GM19043 (cell line): ENCODE data around the gene SLC38A1.
"Not testable (repeated sequence)": the region's sequence is repeated elsewhere in the genome, so short reads cannot be mapped to it uniquely, and the experiment has no call there.

ENCODE experiments used
- ATAC-seq: cut with Tn5 transposase; IDR thresholded peaks from one replicate; pipeline ENCODE4 v1.9.1; 2021; ENCODE audit warnings: low read depth; ENCODE audit not compliant: unreplicated experiment

Gene SLC38A1

DNA sequence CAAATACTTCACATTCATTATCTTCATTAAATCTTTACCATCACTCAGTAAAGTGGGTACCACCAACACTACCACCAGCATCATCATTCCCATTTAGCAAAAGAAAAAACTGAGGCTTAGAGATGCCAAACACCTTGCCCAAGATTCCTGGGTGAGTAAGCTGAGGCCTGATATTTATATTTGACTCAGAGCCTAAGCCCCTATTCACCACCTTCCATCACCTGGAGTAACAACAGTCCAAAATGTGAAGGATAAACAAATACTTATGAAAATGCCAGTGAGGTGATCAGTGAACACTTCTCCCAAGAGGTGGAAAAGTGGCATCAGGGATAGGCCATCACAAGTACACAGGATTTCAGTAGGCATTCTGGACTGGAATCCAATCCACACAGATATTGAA is 3.7 kb downstream of the SLC38A1 start:
- no peak for ATAC-seq

DNA sequence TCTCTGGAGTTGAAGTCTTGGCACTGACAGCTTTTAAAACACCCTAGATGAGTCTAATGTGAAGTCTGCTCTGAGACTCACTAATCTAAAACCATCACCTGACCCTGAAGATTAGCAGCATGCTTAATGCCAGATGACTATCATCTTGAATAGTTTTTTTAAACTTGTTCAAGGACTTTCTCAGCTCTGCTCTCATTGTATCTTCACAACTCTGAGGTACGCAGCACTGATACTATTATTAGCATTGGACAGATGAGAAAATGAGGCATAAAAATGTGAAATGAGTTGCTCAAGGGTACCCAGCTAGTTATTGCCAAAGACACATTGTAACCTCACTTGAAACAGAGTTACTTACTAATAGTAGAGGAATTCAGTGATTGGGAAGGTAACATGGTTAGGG is 4.8 kb downstream of the SLC38A1 start:
- no peak for ATAC-seq

DNA sequence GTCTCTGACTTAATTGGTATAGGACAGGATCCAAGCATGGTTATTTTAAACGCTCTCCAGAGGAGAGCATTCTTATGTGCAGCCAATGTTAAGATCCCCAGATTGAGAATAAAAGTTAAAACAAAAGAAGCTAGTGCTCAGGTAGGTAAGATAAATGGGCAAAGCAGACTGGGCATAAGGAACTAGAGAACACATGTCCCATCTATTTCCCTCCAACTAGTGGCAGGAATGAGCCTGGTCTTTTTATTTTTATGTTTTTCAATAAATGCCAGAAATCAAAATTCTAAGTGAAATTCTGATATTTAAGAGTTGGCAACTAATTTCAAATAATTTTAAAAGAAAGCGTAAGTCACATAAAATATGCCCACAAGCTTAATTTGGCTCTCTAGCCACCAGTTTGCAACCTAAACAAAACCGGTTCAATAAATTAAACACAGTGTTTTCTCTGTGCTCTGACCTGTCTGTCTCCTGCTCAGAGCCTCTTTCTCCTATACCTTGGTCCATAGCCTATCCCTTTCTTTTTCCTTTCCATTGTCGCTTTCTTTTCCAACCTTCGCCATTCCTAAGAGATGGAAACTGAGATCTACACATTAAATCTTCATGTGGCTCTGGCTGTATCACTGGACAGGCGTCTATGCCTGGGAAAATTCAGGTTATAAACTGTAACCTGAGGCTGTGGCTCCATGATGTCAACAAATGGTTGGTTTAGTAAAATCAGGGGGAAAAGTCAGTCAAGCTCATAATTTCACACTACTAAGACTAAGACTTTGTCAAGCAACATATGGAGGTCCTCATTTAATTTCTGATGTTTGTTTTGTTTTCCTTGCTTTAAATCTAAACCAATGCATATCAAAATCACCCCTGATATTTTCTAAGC is 5.5 kb downstream of the SLC38A1 start:
- ATAC-seq, result no peak

DNA sequence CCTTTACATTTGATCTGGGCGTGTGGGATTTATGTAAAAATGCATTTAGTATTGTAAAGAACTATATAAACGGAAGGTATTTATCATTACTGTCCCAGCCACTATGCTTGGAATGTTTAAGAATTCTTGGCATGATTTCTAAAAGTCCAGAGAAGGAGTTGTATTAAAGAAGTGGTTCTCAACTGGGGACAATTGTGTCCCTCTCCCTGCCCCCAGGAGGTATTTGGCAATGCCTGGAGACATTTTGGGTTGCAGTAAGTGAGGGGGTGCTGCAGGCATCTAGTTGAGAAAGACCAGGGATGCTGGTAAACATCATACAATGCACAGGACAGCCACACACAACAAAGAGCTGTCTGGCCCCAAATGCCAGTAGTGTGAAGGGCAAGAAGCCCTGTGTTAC is 7.2 kb downstream of the SLC38A1 start:
- no peak for ATAC-seq

DNA sequence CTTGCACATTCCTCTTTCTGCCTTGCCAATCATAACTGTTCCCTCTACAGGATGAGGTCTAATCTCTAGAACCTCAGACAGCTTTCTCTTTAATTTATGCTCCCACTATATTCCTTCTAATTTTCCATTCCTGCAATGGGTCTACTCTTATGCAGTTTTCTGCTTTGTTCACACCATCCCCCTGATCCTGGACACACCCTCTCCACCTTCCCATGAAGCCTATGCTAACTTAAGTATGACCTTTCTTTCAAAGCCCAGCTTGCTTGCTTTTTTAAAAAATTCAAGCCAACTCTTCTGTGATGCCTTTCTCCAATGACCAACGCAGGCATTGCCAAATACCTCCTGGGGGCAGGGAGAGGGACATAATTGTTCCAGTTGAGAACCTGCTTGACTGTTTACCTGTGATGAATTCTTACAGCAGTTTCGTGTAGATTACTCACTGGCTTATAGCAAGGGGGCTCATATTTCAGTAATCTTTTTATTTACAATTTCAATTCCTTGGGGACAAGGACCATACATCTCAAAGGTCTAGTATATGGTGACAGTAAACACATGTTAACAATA is 7.8 kb downstream of the SLC38A1 start:
- ATAC-seq, result no peak

DNA sequence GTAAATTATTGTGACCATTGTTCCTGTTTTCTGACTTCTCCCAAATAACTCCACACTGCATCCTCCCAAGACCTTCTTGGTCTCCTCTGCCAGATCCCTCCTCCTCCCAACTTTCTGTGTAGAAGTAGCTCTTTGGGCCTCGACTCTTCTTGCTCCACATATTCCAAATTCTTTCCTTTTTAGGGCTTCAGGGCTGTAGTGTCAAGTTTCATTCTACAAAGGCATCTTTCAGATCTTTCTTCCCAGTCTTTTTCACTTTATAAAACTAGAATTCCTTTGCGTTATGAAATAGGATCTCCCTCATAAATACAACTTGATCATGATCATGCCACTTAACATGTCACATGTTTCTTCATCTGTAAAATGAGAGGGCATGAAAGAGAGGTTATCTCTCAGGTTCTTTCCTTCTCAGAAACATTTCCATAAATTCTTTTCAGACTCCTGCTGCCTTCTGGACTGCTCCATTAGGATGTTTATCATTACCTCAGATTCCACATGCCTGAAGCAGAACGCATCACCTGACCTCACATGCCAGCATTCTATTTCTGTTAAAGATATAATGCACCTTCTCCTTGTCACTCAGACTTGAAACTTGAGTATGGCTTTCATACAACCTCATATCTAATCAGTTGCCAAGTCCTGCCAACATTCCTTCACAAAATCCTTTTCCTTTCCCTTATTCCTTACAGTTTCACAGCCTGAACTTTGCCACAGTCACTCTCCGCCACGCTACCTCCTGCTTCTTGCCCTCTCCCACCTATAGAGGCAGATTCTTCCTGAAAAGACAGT is 8.5 kb downstream of the SLC38A1 start:
- ATAC-seq, result no peak

DNA sequence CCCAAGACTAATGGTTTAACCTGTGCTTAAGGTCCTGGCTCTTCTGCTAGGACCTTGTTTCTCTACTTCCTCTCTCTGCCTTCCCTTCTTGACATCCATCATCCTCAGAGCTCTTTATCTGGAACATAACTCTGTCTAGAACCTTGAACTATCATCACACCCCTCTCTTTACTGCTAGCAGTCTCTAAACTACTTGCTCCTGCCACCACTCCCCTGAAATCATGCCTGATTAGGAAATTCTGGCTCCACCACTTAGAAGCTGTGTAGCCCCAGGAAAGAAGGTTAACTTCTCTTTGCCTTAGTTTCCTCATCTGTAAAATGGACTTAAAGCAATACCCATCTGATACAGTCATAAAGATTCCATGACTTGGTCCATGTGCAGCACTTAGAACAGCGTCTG is 9.1 kb downstream of the SLC38A1 start:
- ATAC-seq, result no peak

DNA sequence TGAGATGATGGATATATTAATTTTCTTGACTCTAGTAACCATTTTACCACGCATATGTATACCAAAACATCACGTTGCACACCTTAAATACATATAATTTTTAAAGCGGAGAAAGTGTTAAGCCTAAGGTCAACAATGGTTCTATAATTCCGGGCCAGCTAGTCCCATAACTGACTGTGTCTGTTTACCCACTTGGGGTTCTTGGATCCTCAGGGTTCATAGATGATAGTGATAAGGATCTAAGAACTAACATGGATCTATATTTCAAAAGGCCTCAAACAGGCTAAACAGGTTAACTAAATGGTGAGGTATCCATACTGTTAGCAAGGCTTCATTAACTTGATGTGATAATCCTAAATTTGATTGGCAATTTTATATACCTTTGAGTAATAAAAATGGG is 9.8 kb downstream of the SLC38A1 start:
- no peak for ATAC-seq

DNA sequence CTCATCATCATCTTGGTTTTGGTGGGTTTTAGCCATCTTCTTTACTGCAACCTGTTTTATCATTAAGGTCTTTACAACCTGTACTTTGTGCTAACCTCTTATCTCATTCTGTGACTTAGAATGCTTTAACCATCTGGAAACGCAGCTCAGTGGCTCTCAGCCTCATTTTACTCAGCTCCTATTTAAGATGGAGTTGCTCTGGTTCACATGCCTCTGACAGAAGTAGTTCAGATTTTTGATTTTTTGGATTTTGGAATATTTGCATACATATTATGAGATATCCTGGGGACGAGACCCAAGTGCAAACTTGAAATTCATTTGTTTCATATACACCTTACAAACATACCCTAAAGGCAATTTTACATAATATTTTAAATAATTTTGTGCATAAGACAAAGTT is 10.7 kb downstream of the SLC38A1 start:
- ATAC-seq, result no peak

DNA sequence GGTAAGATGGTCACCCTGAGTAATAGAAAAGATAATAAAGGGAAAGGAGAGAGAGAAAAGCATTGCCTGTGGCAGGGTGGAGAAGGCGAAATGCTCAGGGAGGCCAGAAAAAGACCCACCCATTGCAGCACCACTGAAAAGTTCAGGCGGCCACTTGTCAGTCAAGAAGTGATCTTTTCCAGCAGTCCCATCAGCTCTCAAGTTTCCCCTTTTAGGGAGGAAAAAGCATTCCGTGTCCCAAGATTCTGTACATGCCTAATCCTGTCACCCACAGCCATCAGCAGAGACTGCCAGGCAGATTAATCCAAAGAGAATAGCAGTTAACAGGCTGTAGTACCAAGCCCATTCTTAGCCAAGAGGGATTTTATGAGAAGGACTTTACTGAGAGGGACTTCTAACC is 11.9 kb downstream of the SLC38A1 start:
- ATAC-seq, result no peak

DNA sequence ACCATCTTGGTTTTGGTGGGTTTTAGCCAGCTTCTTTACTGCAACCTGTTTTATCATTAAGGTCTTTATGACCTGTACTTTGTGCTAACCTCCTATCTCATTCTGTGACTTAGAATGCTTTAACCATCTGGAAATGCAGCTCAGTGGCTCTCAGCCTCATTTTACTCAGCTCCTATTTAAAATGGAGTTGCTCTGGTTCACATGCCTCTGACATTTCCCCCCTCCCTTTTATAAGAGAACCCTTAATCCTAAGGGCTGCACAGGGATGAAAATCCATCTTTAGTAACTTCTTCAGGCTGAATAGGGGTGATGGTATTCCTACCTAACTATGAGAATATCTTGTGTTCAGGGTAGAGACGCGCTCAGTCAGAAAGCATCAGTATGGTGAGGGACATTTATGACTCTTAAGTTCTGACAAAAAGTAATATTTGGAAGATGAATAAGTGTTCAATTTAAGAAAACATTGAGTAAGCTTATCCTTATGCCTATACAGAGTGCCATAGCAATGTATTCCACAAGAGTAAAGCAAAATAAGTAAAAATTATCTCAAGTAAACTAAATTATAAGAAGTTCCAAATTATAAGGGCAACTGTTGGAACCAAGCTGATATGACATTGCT is 15.2 kb downstream of the SLC38A1 start:
- ATAC-seq, result no peak

DNA sequence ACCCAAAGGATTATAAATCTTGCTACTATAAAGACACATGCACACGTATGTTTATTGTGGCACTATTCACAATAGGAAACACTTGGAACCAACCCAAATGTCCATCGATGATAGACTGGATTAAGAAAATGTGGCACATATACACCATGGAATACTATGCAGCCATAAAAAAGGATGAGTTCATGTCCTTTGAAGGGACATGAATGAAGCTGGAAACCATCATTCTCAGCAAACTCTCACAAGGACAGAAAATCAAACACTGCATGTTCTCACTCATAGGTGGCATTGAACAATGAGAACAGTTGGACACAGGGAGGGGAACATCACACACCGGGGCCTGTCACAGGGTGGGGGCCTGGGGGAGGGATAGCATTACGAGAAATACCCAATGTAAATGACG is 16.8 kb downstream of the SLC38A1 start:
- not testable (repeated sequence) for ATAC-seq

DNA sequence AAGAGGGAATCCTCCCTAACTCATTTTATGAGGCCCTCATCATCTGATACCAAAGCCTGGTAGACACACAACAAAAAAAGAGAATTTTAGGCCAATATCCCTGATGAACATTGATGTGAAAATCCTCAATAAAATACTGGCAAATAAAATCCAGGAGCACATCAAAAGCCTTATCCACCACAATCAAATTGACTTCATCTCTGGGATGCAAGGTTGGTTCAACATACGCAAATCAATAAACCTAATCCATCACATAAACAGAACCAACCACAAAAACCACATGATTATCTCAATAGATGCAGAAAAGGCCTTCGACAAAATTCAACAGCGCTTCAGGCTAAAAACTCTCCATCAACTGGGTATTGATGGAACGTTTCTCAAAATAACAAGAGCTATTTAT is 18.9 kb downstream of the SLC38A1 start:
- not testable (repeated sequence) for ATAC-seq

DNA sequence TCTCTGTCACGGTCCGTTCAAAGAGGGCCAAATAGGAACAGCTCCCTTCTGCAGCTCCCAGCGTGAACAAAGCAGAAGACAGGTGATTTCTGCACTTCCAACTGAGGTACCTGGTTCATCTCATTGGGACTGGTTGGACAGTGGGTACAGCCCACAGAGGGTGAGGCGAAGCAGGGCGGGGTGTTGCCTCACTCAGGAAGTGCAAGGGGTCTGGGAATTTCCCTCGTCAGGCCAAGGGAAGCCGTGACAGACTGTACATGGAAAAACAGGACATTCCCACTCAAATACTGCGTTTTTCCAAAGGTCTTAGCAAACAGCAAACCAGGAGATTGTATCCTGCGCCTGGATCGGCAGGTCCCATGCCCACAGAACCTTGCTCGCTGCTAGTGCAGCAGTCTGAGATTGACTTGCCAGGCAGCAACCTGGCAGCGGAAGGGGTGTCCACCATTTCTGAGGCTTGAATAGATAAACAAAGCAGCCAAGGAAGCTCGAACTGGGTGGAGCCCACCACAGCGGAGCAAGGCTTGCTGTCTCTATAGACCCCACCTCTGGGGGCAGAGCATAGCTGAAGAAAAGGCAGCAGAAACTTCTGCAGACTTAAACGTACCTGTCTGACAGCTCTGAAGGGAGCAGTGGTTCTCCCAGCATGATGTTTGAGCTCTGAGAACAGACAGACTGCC is 22.7 kb downstream of the SLC38A1 start:
- ATAC-seq, result no peak

DNA sequence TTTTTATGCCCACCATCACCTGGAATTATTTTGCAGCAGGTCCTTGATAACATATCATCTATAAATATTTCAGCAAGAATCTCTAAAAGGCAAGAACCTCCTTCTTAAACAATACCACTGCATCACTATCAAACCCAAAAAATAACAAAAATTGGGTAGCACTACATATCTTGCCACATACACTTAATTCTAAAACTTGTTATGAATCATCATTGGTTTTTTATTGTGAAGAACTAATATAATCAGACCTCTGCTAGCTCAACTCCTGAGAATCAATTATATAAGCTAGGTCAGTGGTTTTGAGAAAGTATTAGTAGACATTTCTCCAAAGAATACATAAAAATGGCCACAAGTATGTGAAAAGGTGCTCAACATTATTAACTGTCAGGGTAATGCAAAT is 23.8 kb downstream of the SLC38A1 start:
- no peak for ATAC-seq

DNA sequence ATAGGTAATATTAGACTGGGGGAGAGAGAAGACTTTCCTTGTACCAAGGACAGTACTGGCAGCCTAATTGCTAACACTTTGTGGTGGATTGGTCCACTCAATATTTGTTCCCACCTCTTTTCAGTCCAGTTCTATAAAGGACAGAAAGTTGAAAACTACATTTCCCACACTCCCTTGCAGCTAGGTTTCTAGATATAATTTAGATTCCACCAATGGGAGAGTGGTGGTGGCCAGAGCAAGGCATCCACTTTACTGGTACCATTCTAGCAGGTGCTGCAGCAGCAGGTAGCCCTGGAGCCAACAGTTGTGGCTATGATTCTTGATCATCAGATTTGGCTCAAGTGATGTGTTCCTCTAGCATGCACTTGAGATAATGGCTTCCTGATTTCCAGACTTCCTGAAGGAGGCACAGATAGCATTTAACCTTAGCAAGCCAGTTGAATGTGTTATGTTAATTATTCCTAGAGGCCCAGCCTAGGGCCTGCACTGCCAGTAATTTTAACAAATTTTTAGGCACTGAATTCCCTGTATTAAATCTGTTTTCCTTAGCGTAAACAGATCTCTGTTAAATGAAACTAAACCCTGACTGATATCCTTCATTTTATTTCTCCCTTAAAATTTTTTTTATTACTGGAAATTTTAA is 24.4 kb downstream of the SLC38A1 start:
- ATAC-seq, result no peak

DNA sequence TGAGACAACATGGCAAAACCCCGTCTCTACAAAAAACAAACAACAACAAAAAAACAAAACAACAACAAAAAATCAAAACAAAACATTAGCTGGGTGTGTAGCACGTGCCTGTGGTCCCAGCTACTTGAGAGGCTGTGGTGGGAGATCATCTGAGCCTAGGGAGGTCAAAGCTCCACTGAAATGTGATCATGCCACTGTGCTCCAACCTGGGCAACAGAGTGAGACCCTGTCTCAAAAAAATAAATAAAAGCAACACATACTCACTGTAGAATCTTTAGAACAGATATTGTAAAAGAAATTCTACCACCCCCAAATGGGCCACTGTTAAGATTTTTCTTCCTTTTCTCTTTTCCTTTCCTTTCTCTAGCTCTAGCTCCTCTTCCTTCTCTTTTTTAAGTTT is 26.3 kb downstream of the SLC38A1 start:
- ATAC-seq, result no peak

DNA sequence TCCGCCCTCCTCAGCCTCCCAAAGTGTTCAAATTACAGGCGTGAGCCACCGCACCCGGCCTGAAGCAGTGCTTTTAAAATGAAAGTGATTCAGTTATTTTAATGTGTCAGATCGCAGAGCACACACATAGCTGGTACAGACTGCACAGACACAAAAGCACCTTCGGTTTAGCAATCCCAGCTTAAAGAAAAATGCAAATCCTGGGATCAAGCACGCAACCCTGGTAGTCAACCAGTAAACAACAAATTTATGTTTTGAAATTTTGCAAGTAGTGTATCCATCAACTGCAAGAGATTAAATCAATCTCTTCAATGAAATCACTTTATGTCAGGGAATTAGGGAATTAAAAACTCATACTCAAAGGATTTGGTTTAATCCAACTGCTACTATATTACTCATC is 28.4 kb downstream of the SLC38A1 start:
- ATAC-seq, result no peak

DNA sequence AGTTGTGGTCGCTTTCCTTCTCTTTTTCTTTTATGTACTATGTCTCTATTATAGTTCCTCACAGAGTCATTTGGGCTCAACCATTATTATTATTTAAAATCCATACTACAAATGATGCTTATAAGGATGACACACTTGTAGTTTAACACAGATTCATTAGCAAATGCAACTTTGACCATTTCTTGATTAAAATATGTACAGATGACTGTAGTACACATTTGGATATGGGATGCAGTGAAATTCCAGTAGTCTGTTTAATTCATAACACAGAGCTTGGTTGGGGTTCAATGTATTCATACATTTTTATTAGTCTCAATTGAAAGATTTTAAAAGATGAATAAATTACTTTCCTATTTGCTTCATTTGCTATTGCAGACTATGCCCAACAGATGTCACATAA is 30.0 kb downstream of the SLC38A1 start:
- ATAC-seq, result no peak

DNA sequence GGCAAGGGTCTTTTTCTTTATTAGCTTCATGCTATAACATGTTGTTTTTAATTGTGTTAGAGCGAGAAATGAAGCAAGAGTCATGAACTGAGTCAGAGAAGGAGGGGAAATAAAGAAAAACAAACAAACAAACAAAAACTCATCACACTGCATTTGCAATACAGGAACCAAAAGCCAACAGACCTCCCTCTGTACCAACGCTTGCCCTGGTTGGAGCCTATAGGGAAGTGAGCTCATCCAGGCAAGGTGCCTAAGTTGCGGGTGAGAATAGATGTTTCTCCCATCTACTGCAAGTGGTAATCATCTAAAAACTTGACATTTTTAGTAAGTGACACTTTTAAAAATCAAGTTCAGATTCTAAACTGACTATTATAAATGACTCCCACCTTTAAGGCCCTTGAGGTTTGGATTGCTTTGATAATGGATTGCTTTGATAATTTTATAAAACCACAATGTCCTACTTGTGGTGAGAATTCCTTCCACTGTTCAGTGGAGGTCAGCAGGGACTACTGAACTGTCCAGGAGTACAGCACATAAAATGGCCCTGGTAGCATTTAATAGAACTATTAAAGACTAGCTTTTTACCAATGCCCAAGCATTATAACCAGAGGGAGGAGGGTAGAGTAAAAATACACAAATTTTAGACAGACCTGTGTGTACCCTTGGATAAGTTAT is 31.3 kb downstream of the SLC38A1 start:
- no peak for ATAC-seq
